ENCODE measurements around the gene PLXNA4. TPM values are rescaled to one million over a fixed set of nuclear protein-coding genes. Genes with fewer than 3 reads are reported as not detected.

PLXNA4 gene
- total RNA-seq, 1 experiment from 2014 or later = not detected

DNA sequence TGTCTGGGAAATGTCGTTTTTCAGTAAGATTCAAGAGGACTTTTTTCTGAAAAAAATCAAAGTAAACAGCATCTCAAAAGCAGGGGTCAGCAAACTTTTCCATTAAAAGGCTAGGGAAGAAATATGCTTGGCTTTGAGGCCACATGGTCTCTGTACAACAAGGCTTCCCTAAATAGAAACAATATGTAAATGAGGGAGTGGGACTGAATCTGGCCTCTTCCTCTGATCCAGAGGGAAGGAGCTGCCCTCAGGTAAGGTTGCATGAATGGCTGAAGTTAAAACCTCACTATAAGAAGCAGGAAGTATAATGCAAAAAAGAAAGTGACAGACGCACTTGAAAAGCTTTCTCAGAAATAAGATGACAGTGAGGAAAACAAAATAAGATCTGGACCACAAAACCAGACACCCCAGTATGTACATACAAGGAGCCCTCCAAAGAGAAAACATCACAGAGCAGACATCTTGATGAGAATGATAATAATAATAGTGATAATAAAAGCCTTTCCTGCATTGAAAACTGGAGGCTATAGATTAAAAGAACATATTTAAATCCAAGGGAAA is 115.2 kb downstream of the PLXNA4 start:
- Histone ChIP-seq H3K9me3 (ENCODE audit: control insufficient read depth in 1 of 2, insufficient read depth in 1 of 2, low read depth in 1 of 2, low read length in 2 of 2) (no peaks in the 10 kb centered on the region), H3K4me2 (ENCODE audit: low read length) (no peak overlapping the region), H3K4me3 (replicated peaks in 1 of 2; ENCODE audit: low read depth in 1 of 2, low read length in 2 of 2) (no peak overlapping the region), H3K9ac (ENCODE audit: low read length) (no peak overlapping the region), H2AFZ (ENCODE audit: low read depth, low read length, poor library complexity, severe bottlenecking) (no peak overlapping the region), H3K36me3 (ENCODE audit: control insufficient read depth in 1 of 2, insufficient read depth in 2 of 2, low read length in 2 of 2) (no peaks in the 10 kb centered on the region), H3K79me2 (ENCODE audit: insufficient read depth, low read length) (no peaks in the 10 kb centered on the region), H3K9me2 (ENCODE audit: insufficient read depth) (no peaks in the 10 kb centered on the region), H3K4me1 (ENCODE audit: control insufficient read depth in 1 of 2, insufficient read depth in 2 of 2, low read length in 2 of 2) (no peaks in the 10 kb centered on the region), H3K27me3 (ENCODE audit: insufficient read depth, low read length) (peaks cover 80% of the 10 kb centered on the region), H4K20me1 (ENCODE audit: insufficient read depth) (no peaks in the 10 kb centered on the region), H3K27ac (ENCODE audit: low read depth, low read length) (no peak overlapping the region)
- intact Hi-C loops (cut with micrococcal nuclease) = no loop called here
- no peak for ATAC-seq
- POLR2A ChIA-PET = no interaction called here
- RAD21 ChIA-PET (ENCODE audit: low non-redundant PET in 1 of 2, low total read pairs in 2 of 2, uncharacterized antibody in 2 of 2, unreplicated experiment in 2 of 2) = no interaction called here
- no TSS peak for BruUV-seq (replicated peaks)
- no peak for DNase-seq (ENCODE audit: low read depth, low spot score)
- CTCF ChIA-PET = no interaction called here
- TF ChIP-seq, protein P1, sequence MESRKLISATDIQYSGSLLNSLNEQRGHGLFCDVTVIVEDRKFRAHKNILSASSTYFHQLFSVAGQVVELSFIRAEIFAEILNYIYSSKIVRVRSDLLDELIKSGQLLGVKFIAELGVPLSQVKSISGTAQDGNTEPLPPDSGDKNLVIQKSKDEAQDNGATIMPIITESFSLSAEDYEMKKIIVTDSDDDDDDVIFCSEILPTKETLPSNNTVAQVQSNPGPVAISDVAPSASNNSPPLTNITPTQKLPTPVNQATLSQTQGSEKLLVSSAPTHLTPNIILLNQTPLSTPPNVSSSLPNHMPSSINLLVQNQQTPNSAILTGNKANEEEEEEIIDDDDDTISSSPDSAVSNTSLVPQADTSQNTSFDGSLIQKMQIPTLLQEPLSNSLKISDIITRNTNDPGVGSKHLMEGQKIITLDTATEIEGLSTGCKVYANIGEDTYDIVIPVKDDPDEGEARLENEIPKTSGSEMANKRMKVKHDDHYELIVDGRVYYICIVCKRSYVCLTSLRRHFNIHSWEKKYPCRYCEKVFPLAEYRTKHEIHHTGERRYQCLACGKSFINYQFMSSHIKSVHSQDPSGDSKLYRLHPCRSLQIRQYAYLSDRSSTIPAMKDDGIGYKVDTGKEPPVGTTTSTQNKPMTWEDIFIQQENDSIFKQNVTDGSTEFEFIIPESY (IDR thresholded peaks at IDR 0.05; ENCODE audit: extremely low read depth, insufficient replicate concordance, low read length) = no peak
- TF ChIP-seq, protein P2, sequence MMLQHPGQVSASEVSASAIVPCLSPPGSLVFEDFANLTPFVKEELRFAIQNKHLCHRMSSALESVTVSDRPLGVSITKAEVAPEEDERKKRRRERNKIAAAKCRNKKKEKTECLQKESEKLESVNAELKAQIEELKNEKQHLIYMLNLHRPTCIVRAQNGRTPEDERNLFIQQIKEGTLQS (IDR thresholded peaks at IDR 0.05) = no peak
- TF ChIP-seq EZH2phosphoT487 (IDR thresholded peaks at IDR 0.05; ENCODE audit: borderline replicate concordance) (no peak), FOSL1 (IDR thresholded peaks at IDR 0.05; ENCODE audit: low read depth) (no peak), CBX3 (IDR thresholded peaks at IDR 0.05; ENCODE audit: low read depth) (no peak), EZH2 (IDR thresholded peaks at IDR 0.05) (no peak), POLR2A (IDR thresholded peaks at IDR 0.05; ENCODE audit: borderline replicate concordance, extremely low read depth, insufficient read depth, insufficient read length) (no peak), SRF (IDR thresholded peaks at IDR 0.05; ENCODE audit: low read depth) (no peak), SP1 (IDR thresholded peaks at IDR 0.05; ENCODE audit: low read depth) (no peak), ELF1 (IDR thresholded peaks at IDR 0.05; ENCODE audit: borderline replicate concordance, low read depth) (no peak), CEBPB (IDR thresholded peaks at IDR 0.05; ENCODE audit: low read depth) (no peak), SIN3A (IDR thresholded peaks at IDR 0.05; ENCODE audit: low read depth) (no peak), JUND (IDR thresholded peaks at IDR 0.05) (no peak), EGR1 (IDR thresholded peaks at IDR 0.05; ENCODE audit: low read depth) (no peak), ZNF274 (IDR thresholded peaks at IDR 0.05; ENCODE audit: low read depth, low read length) (no peak)
- TF ChIP-seq, protein P3, sequence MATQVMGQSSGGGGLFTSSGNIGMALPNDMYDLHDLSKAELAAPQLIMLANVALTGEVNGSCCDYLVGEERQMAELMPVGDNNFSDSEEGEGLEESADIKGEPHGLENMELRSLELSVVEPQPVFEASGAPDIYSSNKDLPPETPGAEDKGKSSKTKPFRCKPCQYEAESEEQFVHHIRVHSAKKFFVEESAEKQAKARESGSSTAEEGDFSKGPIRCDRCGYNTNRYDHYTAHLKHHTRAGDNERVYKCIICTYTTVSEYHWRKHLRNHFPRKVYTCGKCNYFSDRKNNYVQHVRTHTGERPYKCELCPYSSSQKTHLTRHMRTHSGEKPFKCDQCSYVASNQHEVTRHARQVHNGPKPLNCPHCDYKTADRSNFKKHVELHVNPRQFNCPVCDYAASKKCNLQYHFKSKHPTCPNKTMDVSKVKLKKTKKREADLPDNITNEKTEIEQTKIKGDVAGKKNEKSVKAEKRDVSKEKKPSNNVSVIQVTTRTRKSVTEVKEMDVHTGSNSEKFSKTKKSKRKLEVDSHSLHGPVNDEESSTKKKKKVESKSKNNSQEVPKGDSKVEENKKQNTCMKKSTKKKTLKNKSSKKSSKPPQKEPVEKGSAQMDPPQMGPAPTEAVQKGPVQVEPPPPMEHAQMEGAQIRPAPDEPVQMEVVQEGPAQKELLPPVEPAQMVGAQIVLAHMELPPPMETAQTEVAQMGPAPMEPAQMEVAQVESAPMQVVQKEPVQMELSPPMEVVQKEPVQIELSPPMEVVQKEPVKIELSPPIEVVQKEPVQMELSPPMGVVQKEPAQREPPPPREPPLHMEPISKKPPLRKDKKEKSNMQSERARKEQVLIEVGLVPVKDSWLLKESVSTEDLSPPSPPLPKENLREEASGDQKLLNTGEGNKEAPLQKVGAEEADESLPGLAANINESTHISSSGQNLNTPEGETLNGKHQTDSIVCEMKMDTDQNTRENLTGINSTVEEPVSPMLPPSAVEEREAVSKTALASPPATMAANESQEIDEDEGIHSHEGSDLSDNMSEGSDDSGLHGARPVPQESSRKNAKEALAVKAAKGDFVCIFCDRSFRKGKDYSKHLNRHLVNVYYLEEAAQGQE (IDR thresholded peaks at IDR 0.05; ENCODE audit: low read depth) = no peak
